HepG2 (cell line): ENCODE results near the gene RILP. TPM values are rescaled to one million over a fixed set of nuclear protein-coding genes. Genes with fewer than 3 reads are reported as not detected.
A peak's percentile ranks its signal among the peaks of the same experiment; 100 is the strongest.

Experiments used
- ATAC-seq: fragments of 200-7000 bp; cut with Tn5 transposase; 3 replicates; pipeline ENCODE4 v1.9.1; 2020; ENCODE audit warnings: mild to moderate bottlenecking, moderate library complexity
- BruUV-seq: library from RNA; stranded (reverse); fragments of 400-500 nt; replicated peaks from 2 replicates; lab custom pipeline; 2021; lab: Mats Ljungman, UMichigan
- CTCF ChIA-PET: fragments of 300-600 bp; formaldehyde crosslinking; extraction: SDS; loops from one replicate; lab custom pipeline; 2021; ENCODE audit warnings: low total read pairs, inconsistent platforms, low intra/inter-chr PET ratio; lab: Yijun Ruan, JAX
- POLR2A ChIA-PET: fragments of 350-600 bp; sonication (Branson Sonifier 250); formaldehyde crosslinking; loops from one replicate; lab custom pipeline; 2020; ENCODE audit warnings: antibody characterized with exemption, inconsistent platforms; lab: Yijun Ruan, JAX
- DNase-seq: peaks from one replicate; pipeline ENCODE4 v3.0.0-alpha.2; 2015; ENCODE audit warnings: low spot score
- FAIRE-seq: peaks from 3 replicates; lab custom pipeline; 2011; peaks lifted over from hg19 to GRCh38; lab: Jason Lieb, UNC
- H2AFZ ChIP-seq: one replicate; pipeline ENCODE4 v1.6.1; 2011; ENCODE audit warnings: low read length, inconsistent platforms
- H3K27ac ChIP-seq: fragments of 300-600 bp; 3 replicates; pipeline ENCODE4 v1.8.0; 2011; ENCODE audit warnings: mixed run types, mild to moderate bottlenecking, mixed read lengths, low read length, inconsistent platforms; ENCODE audit not compliant: insufficient read depth; ENCODE audit errors: extremely low read length
- H3K27me3 ChIP-seq, 2 experiments: fragments of 200-600 bp in 1 of 2; 2 replicates in 1 of 2; 3 replicates in 1 of 2; pipeline versions ENCODE4 v1.6.0 to v1.8.0; 2011; ENCODE audit warnings: low read length in 2 of 2, mild to moderate bottlenecking in 2 of 2, moderate library complexity in 2 of 2, inconsistent platforms in 1 of 2; ENCODE audit not compliant: insufficient read depth in 2 of 2, control insufficient read depth in 1 of 2
- H3K36me3 ChIP-seq, 2 experiments: fragments of 200-600 bp in 1 of 2; replicated peaks in 1 of 2; 2 replicates in 1 of 2; 3 replicates in 1 of 2; pipeline versions ENCODE4 v1.5.1 to v1.8.0; 2011; ENCODE audit warnings: low read length in 2 of 2, inconsistent platforms in 1 of 2; ENCODE audit not compliant: insufficient read depth in 2 of 2, control insufficient read depth in 1 of 2
- H3K4me1 ChIP-seq: 2 replicates; pipeline ENCODE4 v1.5.1; 2012; ENCODE audit warnings: low read length, inconsistent platforms; ENCODE audit not compliant: insufficient read depth
- H3K4me2 ChIP-seq: 2 replicates; pipeline ENCODE4 v1.6.0; 2011; ENCODE audit warnings: low read depth, low read length, inconsistent platforms
- H3K4me3 ChIP-seq, 3 experiments: fragments of 200-600 bp in 1 of 3; sonication (generic), shearing (Covaris generic) in 1 of 3; replicated peaks in 1 of 3; 2 replicates each; pipeline ENCODE4 v1.5.1; 2011 to 2016; ENCODE audit warnings: low read length in 3 of 3, inconsistent platforms in 2 of 3, low read depth in 2 of 3, mild to moderate bottlenecking in 2 of 3, control low read depth in 1 of 3, mixed read lengths in 1 of 3; ENCODE audit not compliant: insufficient read depth in 1 of 3
- H3K79me2 ChIP-seq: one replicate; pipeline ENCODE4 v1.6.1; 2011; ENCODE audit warnings: low read length, inconsistent platforms; ENCODE audit not compliant: insufficient read depth
- H3K9ac ChIP-seq: 2 replicates; pipeline ENCODE4 v1.6.0; 2011; ENCODE audit warnings: mild to moderate bottlenecking, low read depth, low read length, inconsistent platforms; ENCODE audit not compliant: insufficient read depth
- H3K9me3 ChIP-seq: 2 replicates; pipeline ENCODE4 v1.5.1; 2012; ENCODE audit warnings: mild to moderate bottlenecking, low read length
- H4K20me1 ChIP-seq: 2 replicates; pipeline ENCODE4 v1.6.0; 2011; ENCODE audit warnings: inconsistent platforms, mild to moderate bottlenecking, low read length, moderate library complexity; ENCODE audit not compliant: insufficient read depth
- E2F1 ChIP-seq: sonication (generic); formaldehyde crosslinking; IDR thresholded peaks from 2 replicates; pipeline ENCODE4 v1.5.0; 2020; ENCODE audit warnings: missing genetic modification reagents
- MAZ ChIP-seq, 2 experiments: sonication (generic) in 1 of 2; formaldehyde crosslinking in 1 of 2; IDR thresholded peaks; 2 replicates each; pipeline versions ENCODE4 v1.5.0 to v1.6.1; 2012 to 2020; ENCODE audit warnings: low read depth in 2 of 2, mild to moderate bottlenecking in 2 of 2, borderline replicate concordance in 1 of 2, improper control_type of control experiment in 1 of 2, low read length in 1 of 2, missing genetic modification reagents in 1 of 2, moderate library complexity in 1 of 2
- POGK ChIP-seq: sonication (generic); formaldehyde crosslinking; conservative IDR thresholded peaks from 2 replicates; pipeline ENCODE4 v1.8.0; 2022; ENCODE audit warnings: mild to moderate bottlenecking, moderate library complexity, missing genetic modification reagents
- ZNF121 ChIP-seq: sonication (generic); formaldehyde crosslinking; IDR thresholded peaks from 2 replicates; pipeline ENCODE4 v1.5.0; 2020; ENCODE audit warnings: mild to moderate bottlenecking, missing genetic modification reagents
- ZNF776 ChIP-seq: sonication (generic); formaldehyde crosslinking; IDR thresholded peaks from 2 replicates; pipeline ENCODE4 v1.4.0; 2020; ENCODE audit warnings: mild to moderate bottlenecking, missing genetic modification reagents
- WGBS: methylation state at CpG from one replicate; pipeline ENCODE4 v1.1.6; 2017; ENCODE audit warnings: low lambda C conversion rate; 5-methylcytosine and 5-hydroxymethylcytosine counted together
- in situ Hi-C: cut with HindIII; loops from 2 replicates; pipeline ENCODE4 v1.10.0; 2017; ENCODE audit warnings: low pct_unique_long_range_greater_than_20kb; ENCODE audit not compliant: extremely low pct_ligation_motif_present
- intact Hi-C: fragments of 100-400 bp; cut with micrococcal nuclease; formaldehyde crosslinking; loops from one replicate; pipeline ENCODE4 v1.10.0; 2022; ENCODE audit not compliant: unreplicated experiment
- polyA plus RNA-seq, 8 experiments: library from polyadenylated mRNA; depleted of rRNA in 3 of 8; stranded (reverse) in 7 of 8; unstranded in 1 of 8; fragments of >200 nt; fragmentation: Illumina TruSeq in 4 of 8; extraction: Trizol in 4 of 8; gene quantifications; 2 replicates each; pipeline versions ENCODE4 v1.2.1 to v1.2.3, GENCODE V29; 2011 to 2016; ENCODE audit warnings: low read depth in 4 of 8, missing spikeins in 1 of 8, mixed read lengths in 1 of 8; ENCODE audit not compliant: insufficient read depth in 1 of 8
- total RNA-seq, 5 experiments: library from RNA; depleted of rRNA; stranded (reverse); fragments of >200 nt; fragmentation: Illumina TruSeq; extraction: Trizol; gene quantifications; 2 replicates each; pipeline ENCODE4 v1.2.3, GENCODE V29; 2016; ENCODE audit warnings: low read depth in 1 of 5

The RILP gene
- total and polyA plus RNA-seq, 2 of the 13 experiments (the other 11 are each of a cell fraction or from before 2014, with no cell fraction given): 6.6 to 8.1 TPM

DNA sequence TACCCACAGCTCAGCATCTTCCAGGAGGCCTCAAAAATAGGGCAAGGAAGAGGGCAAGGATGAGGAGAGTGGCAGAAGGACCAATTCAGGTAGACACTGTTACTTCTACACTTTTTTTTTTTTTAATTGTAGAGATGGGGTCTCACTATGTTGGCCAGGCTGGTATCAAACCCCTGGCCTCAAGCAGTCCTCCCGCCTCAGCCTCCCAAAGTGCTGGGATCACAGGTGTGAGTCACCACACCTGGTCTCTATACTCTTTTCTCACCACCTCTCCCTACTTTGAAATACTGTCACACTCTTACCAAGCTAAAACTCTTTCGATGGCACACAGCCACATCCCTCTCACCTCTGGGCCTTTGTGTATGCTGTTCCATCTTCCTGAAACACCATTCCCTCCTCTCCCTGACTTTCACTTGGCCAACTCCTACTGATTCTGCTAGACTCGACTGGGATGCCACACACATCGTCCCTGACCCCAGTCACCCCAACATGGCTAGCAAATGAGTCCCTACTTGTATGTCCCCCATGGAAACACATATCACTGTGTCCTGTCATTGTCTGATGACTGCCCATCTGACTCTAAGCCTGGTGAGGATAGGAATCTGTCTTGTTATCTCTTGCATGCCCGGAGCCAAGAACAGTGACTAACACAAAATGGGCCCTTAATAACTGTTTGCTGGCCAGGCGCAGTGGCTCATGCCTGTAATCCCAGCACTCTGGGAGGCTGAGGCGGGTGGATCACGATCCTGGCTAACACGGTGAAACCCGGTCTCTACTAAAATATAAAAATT, 13.8 kb downstream of the RILP start:
- Histone ChIP-seq H3K27ac (no peak overlapping the region), H2AFZ (no peak overlapping the region), H3K4me2 (no peak overlapping the region), H3K4me1 (peaks cover 32% of the 10 kb centered on the region), H3K36me3 (no peaks in the 10 kb centered on the region), H3K79me2 (no peaks in the 10 kb centered on the region), H3K4me3 (no peak overlapping the region), H4K20me1 (no peaks in the 10 kb centered on the region), H3K27me3 (peaks cover 5 to 46% of the 10 kb centered on the region in 2 experiments; a peak in 4 of 5 replicates), H3K9ac (no peak overlapping the region), H3K9me3 (no peaks in the 10 kb centered on the region)
- in situ Hi-C loops: no loop called here
- CTCF ChIA-PET: no interaction called here
- no peak for DNase-seq
- WGBS: 38% methylated on average over 10 of the region's 10 CpGs
- POLR2A ChIA-PET: interaction anchor here (1.2 kb wide), 1 partner anchor 58 kb away, joined by 3 read pairs; no protein-coding TSS in a partner anchor
- FAIRE-seq: no peak
- TF ChIP-seq MAZ (IDR thresholded peaks at IDR 0.05; ENCODE audit: borderline replicate concordance, low read depth, low read length): no peak
- no peak for TF ChIP-seq MAZ (CRISPR knock-in tag; IDR thresholded peaks at IDR 0.05; ENCODE audit: low read depth)
- TF ChIP-seq ZNF121 (CRISPR knock-in tag): peak; percentile 32; the same call in 1 of the 2 replicates
- TF ChIP-seq E2F1 (CRISPR knock-in tag): no peak
- TF ChIP-seq ZNF776: 0 out of 2 replicates have a peak, but pooled peaks have one; percentile 36
- TF ChIP-seq POGK: no peak
- no TSS peak for BruUV-seq
- ATAC-seq: no peak
- intact Hi-C loops: no loop called here
